ENCODE results near the gene NAGS.

DNA sequence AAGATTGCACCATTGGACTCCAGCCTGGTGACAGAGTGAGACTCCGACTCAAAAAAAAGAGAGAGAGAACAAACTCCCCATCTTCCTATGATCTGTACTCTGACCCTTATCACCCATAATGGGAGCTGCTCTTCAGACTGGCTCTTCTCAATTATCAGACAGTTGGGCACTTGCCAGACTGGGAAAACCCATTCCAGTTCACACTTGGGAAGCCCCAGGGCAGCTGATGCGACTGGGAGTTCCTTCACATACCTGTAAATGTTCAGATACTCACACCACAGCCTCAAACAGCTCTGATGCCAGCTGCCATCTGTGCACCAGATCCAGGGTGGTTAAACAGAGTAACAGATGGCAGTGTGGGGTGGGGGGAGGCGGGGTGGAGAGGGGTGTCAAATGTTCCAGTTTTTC, 34.2 kb downstream of the NAGS start:
- TF ChIP-seq, protein P1, sequence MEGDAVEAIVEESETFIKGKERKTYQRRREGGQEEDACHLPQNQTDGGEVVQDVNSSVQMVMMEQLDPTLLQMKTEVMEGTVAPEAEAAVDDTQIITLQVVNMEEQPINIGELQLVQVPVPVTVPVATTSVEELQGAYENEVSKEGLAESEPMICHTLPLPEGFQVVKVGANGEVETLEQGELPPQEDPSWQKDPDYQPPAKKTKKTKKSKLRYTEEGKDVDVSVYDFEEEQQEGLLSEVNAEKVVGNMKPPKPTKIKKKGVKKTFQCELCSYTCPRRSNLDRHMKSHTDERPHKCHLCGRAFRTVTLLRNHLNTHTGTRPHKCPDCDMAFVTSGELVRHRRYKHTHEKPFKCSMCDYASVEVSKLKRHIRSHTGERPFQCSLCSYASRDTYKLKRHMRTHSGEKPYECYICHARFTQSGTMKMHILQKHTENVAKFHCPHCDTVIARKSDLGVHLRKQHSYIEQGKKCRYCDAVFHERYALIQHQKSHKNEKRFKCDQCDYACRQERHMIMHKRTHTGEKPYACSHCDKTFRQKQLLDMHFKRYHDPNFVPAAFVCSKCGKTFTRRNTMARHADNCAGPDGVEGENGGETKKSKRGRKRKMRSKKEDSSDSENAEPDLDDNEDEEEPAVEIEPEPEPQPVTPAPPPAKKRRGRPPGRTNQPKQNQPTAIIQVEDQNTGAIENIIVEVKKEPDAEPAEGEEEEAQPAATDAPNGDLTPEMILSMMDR (IDR thresholded peaks at IDR 0.05; ENCODE audit: low read length): no peak
- no peak for TF ChIP-seq EZH2 (IDR thresholded peaks at IDR 0.05; ENCODE audit: borderline replicate concordance, low read length)
